Lower leg skin (tissue), 3 donors: ENCODE data around the gene SPATA9.

Experiments used
- CTCF ChIP-seq, 3 donors: fragments of 450-650 bp; IDR thresholded peaks; one replicate each; pipeline ENCODE4 v1.5.1; 2016; ENCODE audit warnings: antibody characterized with exemption in 3 of 3, mild to moderate bottlenecking in 3 of 3, moderate library complexity in 2 of 3
- POLR2A ChIP-seq, 2 donors: fragments of 450-650 bp; IDR thresholded peaks; one replicate each; pipeline ENCODE4 v1.6.1; 2016 to 2017; ENCODE audit warnings: antibody characterized with exemption in 2 of 2, mild to moderate bottlenecking in 1 of 2, moderate library complexity in 1 of 2

GRCh38 chr5:95631991-95632675 is 50.7 kb downstream of the SPATA9 start:
- TF ChIP-seq CTCF (IDR thresholded peaks at IDR 0.05) (no peak), POLR2A (IDR thresholded peaks at IDR 0.05) (no peak)
